SK-N-MC (cell line): ENCODE measurements around the gene CTLA4.

ENCODE experiments used
- EZH2 ChIP-seq: fragments of 200-600 bp; sonication (generic); IDR thresholded peaks from one replicate; pipeline ENCODE4 v1.6.1; 2017; ENCODE audit warnings: antibody characterized with exemption
- POLR2AphosphoS5 ChIP-seq: IDR thresholded peaks from 2 replicates; pipeline ENCODE4 v1.6.1; 2012; ENCODE audit warnings: mild to moderate bottlenecking, low read depth, low read length, borderline replicate concordance

DNA sequence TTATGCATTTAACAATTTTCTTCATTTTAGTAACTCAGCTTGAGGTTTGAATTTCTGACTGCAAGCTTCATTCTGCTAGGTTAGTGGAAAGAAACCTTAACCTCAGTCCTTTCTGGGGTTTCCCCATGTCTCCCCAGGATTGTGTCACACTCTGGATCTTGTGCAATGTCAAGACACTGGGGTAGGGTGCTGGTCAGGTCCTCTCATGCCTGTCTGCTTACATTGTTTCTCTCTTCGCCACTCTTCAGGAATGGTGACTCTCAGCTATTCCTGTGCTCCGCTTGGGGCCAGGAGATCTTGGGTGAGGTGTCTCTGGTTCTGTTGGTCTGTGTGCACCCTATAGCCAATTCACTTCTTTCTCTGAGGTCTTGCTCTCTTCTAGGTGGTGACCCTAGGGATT is 23.9 kb downstream of the CTLA4 start:
- TF ChIP-seq EZH2 (no peak), POLR2AphosphoS5 (no peak)
